Cerebellar cortex (tissue), 1 donor: Measurements from ENCODE around the gene CHKA.

ENCODE experiments used
- DNase-seq: peaks from one replicate; pipeline ENCODE4 v3.0.0-alpha.2; 2015; ENCODE audit warnings: low spot score

Gene CHKA

GRCh38 chr11:68071281-68072048 is 49.7 kb downstream of the CHKA start:
- DNase-seq, result no peak

GRCh38 chr11:68067991-68068390 is 53.2 kb downstream of the CHKA start:
- DNase-seq, result no peak

- DNase-seq, result no peak
Observed at GRCh38 chr11:68066742-68067141, 54.4 kb downstream of the CHKA start.

- no peak for DNase-seq
Observed at GRCh38 chr11:68065841-68066240, 55.3 kb downstream of the CHKA start.

- DNase-seq, result no peak
Observed at GRCh38 chr11:68064926-68065325, 56.3 kb downstream of the CHKA start.

GRCh38 chr11:68061508-68061907 is 59.7 kb downstream of the CHKA start:
- DNase-seq, result no peak

- DNase-seq, result no peak
Observed at GRCh38 chr11:68057807-68058206, 63.4 kb downstream of the CHKA start.

- DNase-seq, result no peak
Observed at GRCh38 chr11:68056317-68057285, 64.6 kb downstream of the CHKA start.

- no peak for DNase-seq
Observed at GRCh38 chr11:68053981-68054812, 67.0 kb downstream of the CHKA start.

GRCh38 chr11:68053117-68053516 is 68.1 kb downstream of the CHKA start:
- no peak for DNase-seq

- DNase-seq, result no peak
Observed at GRCh38 chr11:68052137-68052873, 68.9 kb downstream of the CHKA start.

- DNase-seq, result peak; percentile 21
Observed at GRCh38 chr11:68051191-68052136, 69.7 kb downstream of the CHKA start.

- no peak for DNase-seq
Observed at GRCh38 chr11:68050371-68050841, 70.8 kb downstream of the CHKA start.

- no peak for DNase-seq
Observed at GRCh38 chr11:68049509-68050370, 71.4 kb downstream of the CHKA start.

GRCh38 chr11:68048681-68049508 is 72.3 kb downstream of the CHKA start:
- DNase-seq, result no peak

GRCh38 chr11:68047437-68048290 is 73.5 kb downstream of the CHKA start:
- DNase-seq, result no peak

GRCh38 chr11:68044898-68045351 is 76.3 kb downstream of the CHKA start:
- DNase-seq, result no peak
